CD14-positive monocyte (primary cell): ENCODE data around the gene ZNF639. TPM values are rescaled to one million over a fixed set of nuclear protein-coding genes. Genes with fewer than 3 reads are reported as not detected.
A peak's percentile ranks its signal among the peaks of the same experiment; 100 is the strongest.

ENCODE experiments used
- DNase-seq, 3 donors: peaks; one replicate each; pipeline ENCODE4 v3.0.0-alpha.2; 2011 to 2022
- H2AFZ ChIP-seq: 2 replicates; pipeline ENCODE4 v1.6.0; 2012; ENCODE audit warnings: mild to moderate bottlenecking, low read depth, low read length, inconsistent platforms; ENCODE audit not compliant: insufficient read depth, poor library complexity, severe bottlenecking
- H3K27ac ChIP-seq, 2 donors: 1 replicate in 1 of 2; 2 replicates in 1 of 2; pipeline ENCODE4 v1.5.1; 2012 to 2013; ENCODE audit warnings: low read length in 2 of 2, control low read depth in 1 of 2, inconsistent platforms in 1 of 2, low read depth in 1 of 2, mild to moderate bottlenecking in 1 of 2
- H3K27me3 ChIP-seq, 2 donors: one replicate each; pipeline versions ENCODE4 v1.6.0 to v1.6.1; 2011 to 2013; ENCODE audit warnings: low read length in 2 of 2; ENCODE audit not compliant: control insufficient read depth in 2 of 2, insufficient read depth in 2 of 2
- H3K36me3 ChIP-seq, 2 donors: replicated peaks in 1 of 2; 1 replicate in 1 of 2; 2 replicates in 1 of 2; pipeline versions ENCODE4 v1.5.1 to v1.6.1; 2012 to 2013; ENCODE audit warnings: low read length in 2 of 2, control low read depth in 1 of 2, inconsistent platforms in 1 of 2, mild to moderate bottlenecking in 1 of 2; ENCODE audit not compliant: insufficient read depth in 2 of 2, control insufficient read depth in 1 of 2
- H3K4me1 ChIP-seq, 2 donors: 1 replicate in 1 of 2; 2 replicates in 1 of 2; pipeline versions ENCODE4 v1.5.1 to v1.6.1; 2012 to 2013; ENCODE audit warnings: low read length in 2 of 2, control low read depth in 1 of 2, inconsistent platforms in 1 of 2, mild to moderate bottlenecking in 1 of 2, moderate library complexity in 1 of 2; ENCODE audit not compliant: insufficient read depth in 2 of 2, control insufficient read depth in 1 of 2
- H3K4me2 ChIP-seq: replicated peaks from 2 replicates; pipeline ENCODE3; 2012; ENCODE audit warnings: low read length, moderate library complexity, mild to moderate bottlenecking; ENCODE audit not compliant: poor library complexity, severe bottlenecking; ENCODE audit errors: extremely low read depth
- H3K4me3 ChIP-seq, 3 experiments: fragments of 200-600 bp in 1 of 3; sonication (generic) in 1 of 3; replicated peaks in 1 of 3; 1 replicate in 2 of 3; 2 replicates in 1 of 3; pipeline ENCODE4 v1.5.1; 2011 to 2013; ENCODE audit warnings: low read length in 3 of 3, mild to moderate bottlenecking in 3 of 3, control low read depth in 2 of 3, low read depth in 2 of 3, inconsistent platforms in 1 of 3, moderate library complexity in 1 of 3
- H3K79me2 ChIP-seq: 2 replicates; pipeline ENCODE4 v1.6.0; 2012; ENCODE audit warnings: mild to moderate bottlenecking, control low read depth, inconsistent platforms, low read length, moderate library complexity; ENCODE audit not compliant: insufficient read depth
- H3K9ac ChIP-seq: 2 replicates; pipeline ENCODE4 v1.6.0; 2017; ENCODE audit warnings: low read length, mild to moderate bottlenecking; ENCODE audit not compliant: insufficient read depth, poor library complexity, severe bottlenecking
- H3K9me3 ChIP-seq, 2 donors: replicated peaks in 1 of 2; 1 replicate in 1 of 2; 2 replicates in 1 of 2; pipeline versions ENCODE4 v1.5.1 to v1.6.1; 2012 to 2013; ENCODE audit warnings: low read length in 2 of 2, control low read depth in 1 of 2; ENCODE audit not compliant: control insufficient read depth in 1 of 2, insufficient read depth in 1 of 2
- H4K20me1 ChIP-seq: 2 replicates; pipeline ENCODE4 v1.6.0; 2012; ENCODE audit warnings: mild to moderate bottlenecking, low read length, control low read depth, moderate library complexity; ENCODE audit not compliant: insufficient read depth
- H3K27ac Mint-ChIP-seq, 7 donors: one replicate each; pipeline ENCODE4 v1.8.0; 2020; ENCODE audit warnings: mild to moderate bottlenecking in 7 of 7, mixed read lengths in 7 of 7, moderate library complexity in 6 of 7, inconsistent platforms in 2 of 7
- H3K27me3 Mint-ChIP-seq, 3 donors: one replicate each; pipeline ENCODE4 v1.8.0; 2021 to 2022; ENCODE audit warnings: low read depth in 3 of 3, mild to moderate bottlenecking in 3 of 3, mixed read lengths in 3 of 3, moderate library complexity in 3 of 3, inconsistent platforms in 1 of 3
- H3K36me3 Mint-ChIP-seq, 2 donors: one replicate each; pipeline ENCODE4 v1.8.0; 2020; ENCODE audit warnings: mixed read lengths in 2 of 2, inconsistent platforms in 1 of 2, mild to moderate bottlenecking in 1 of 2
- H3K4me1 Mint-ChIP-seq: one replicate; pipeline ENCODE4 v1.8.0; 2020; ENCODE audit warnings: mild to moderate bottlenecking, mixed read lengths
- H3K4me3 Mint-ChIP-seq, 2 donors: one replicate each; pipeline ENCODE4 v1.8.0; 2020; ENCODE audit warnings: mild to moderate bottlenecking in 2 of 2, mixed read lengths in 2 of 2, moderate library complexity in 1 of 2
- H3K9me3 Mint-ChIP-seq, 7 donors: one replicate each; pipeline ENCODE4 v1.8.0; 2020 to 2022; ENCODE audit warnings: mixed read lengths in 7 of 7, mild to moderate bottlenecking in 6 of 7, moderate library complexity in 6 of 7, inconsistent platforms in 2 of 7
- WGBS: methylation state at CpG from one replicate; pipeline ENCODE4 v1.1.5; 2013; ENCODE audit warnings: missing lambda C conversion rate; ENCODE audit not compliant: insufficient coverage; 5-methylcytosine and 5-hydroxymethylcytosine counted together
- intact Hi-C, 2 donors: fragments of 100-400 bp; cut with micrococcal nuclease; formaldehyde crosslinking; loops; one replicate each; pipeline versions ENCODE4 v1.15.0 to v1.15.1; 2023
- polyA plus RNA-seq, 3 donors: library from polyadenylated mRNA; depleted of rRNA in 1 of 3; unstranded in 2 of 3; stranded (reverse) in 1 of 3; fragments of 300-500 nt in 2 of 3; fragments of >200 nt in 1 of 3; fragmentation: Illumina TruSeq in 2 of 3; gene quantifications; 1 replicate in 2 of 3; 2 replicates in 1 of 3; pipeline ENCODE4 v1.2.3, GENCODE V29; 2012 to 2021
- TF ChIP-seq, protein P1 (sequence below): fragments of 200-600 bp; IDR thresholded peaks from one replicate; pipeline ENCODE4 v1.8.0; 2022; ENCODE audit warnings: antibody characterized with exemption, mild to moderate bottlenecking

ZNF639 gene
- polyA plus RNA-seq, 3 donors, result 9.4 to 17.9 (median 17.7) TPM

DNA sequence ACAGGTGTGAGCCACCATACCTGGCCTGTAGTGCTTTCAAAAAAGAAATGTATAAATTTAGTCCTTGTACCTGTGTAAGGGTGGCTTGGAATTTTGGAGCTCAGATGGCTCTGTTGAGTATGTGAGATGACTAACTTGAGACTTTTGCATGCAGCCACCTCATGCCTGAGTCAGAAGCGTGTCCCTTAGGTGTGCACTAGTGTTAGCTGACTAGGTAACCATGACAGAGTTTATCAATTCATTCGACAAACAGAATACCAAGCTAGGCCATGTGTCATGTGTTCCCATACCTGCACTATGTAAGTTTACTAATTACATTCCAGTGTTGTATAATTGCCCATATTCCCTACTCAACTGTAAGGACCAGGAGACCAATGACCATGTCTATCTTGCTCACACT lies 4.0 kb upstream of the ZNF639 start:
- Mint-ChIP-seq H3K27ac (no peak overlapping the region), H3K4me3 (no peak overlapping the region), H3K27me3 (peaks cover 2 to 9% (median 5%) of the 10 kb centered on the region in 3 donors), H3K36me3 (no peaks in the 10 kb centered on the region), H3K9me3 (no peaks in the 10 kb centered on the region), H3K4me1 (peaks cover 23% of the 10 kb centered on the region)
- Histone ChIP-seq H3K79me2 (no peaks in the 10 kb centered on the region), H3K4me1 (peaks cover 11 to 22% of the 10 kb centered on the region in 2 donors), H3K36me3 (no peaks in the 10 kb centered on the region), H3K27ac (no peak overlapping the region), H3K4me3 (no peak overlapping the region), H3K4me2 (no peak overlapping the region), H3K27me3 (no peaks in the 10 kb centered on the region), H4K20me1 (no peaks in the 10 kb centered on the region), H3K9ac (no peak overlapping the region), H3K9me3 (no peaks in the 10 kb centered on the region), H2AFZ (no peak overlapping the region)
- no peak for DNase-seq
- 100% methylated on average over 1 of the region's 2 CpGs for WGBS
- intact Hi-C loops, result loop anchor here (5.0 to 10.0 kb wide), 2 partner anchors 302 to 304 kb away; no protein-coding TSS in a partner anchor
- TF ChIP-seq, protein P1, sequence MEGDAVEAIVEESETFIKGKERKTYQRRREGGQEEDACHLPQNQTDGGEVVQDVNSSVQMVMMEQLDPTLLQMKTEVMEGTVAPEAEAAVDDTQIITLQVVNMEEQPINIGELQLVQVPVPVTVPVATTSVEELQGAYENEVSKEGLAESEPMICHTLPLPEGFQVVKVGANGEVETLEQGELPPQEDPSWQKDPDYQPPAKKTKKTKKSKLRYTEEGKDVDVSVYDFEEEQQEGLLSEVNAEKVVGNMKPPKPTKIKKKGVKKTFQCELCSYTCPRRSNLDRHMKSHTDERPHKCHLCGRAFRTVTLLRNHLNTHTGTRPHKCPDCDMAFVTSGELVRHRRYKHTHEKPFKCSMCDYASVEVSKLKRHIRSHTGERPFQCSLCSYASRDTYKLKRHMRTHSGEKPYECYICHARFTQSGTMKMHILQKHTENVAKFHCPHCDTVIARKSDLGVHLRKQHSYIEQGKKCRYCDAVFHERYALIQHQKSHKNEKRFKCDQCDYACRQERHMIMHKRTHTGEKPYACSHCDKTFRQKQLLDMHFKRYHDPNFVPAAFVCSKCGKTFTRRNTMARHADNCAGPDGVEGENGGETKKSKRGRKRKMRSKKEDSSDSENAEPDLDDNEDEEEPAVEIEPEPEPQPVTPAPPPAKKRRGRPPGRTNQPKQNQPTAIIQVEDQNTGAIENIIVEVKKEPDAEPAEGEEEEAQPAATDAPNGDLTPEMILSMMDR, result no peak

DNA sequence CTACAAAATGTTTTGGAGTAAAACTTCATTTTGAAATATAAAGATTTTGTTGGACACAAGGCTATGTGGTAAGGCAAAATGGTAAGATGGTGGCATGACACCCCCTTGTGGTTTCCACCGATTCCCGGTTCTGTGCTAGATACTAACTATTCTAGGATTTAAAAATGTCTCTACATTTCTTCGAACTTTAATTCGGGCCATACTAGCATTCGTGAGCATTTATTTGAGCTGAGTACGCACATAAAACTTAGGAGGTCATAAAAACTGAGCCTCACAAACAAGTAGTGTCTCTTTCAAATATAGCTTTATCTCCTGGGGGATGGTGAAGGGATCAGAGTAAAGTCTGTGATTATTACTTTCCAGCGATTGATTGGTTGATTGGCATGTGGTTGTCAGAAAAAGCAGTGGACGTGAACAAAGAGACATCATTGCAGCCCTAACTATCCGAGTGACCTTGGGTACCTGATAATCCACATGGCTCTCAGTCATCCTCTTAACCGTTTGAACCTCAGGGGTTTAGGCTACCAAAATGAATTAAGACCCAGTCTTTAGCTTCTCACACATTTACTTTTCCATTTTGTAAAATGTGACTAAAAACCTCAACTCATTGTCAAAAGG lies 1.1 kb upstream of the ZNF639 start:
- Histone ChIP-seq H3K36me3 (no peaks in the 10 kb centered on the region), H3K4me1 (peaks cover 18 to 35% of the 10 kb centered on the region in 2 donors), H3K27me3 (no peaks in the 10 kb centered on the region), H3K9ac (no peak overlapping the region), H3K27ac (no peak overlapping the region), H3K4me3 (peak overlapping the region in 2 of 3 experiments; percentile 5 to 94), H2AFZ (peak overlapping the region; percentile 92), H4K20me1 (no peaks in the 10 kb centered on the region), H3K9me3 (no peaks in the 10 kb centered on the region), H3K4me2 (peak overlapping the region; percentile 87), H3K79me2 (peaks cover 27% of the 10 kb centered on the region)
- intact Hi-C loops, result loop anchor here in 1 of 2 donors (5.0 to 10.0 kb wide), 2 partner anchors 174 to 247 kb away; partner anchors contain the start of genes PIK3CA and ZMAT3
- Mint-ChIP-seq H3K9me3 (no peaks in the 10 kb centered on the region), H3K4me1 (peaks cover 31% of the 10 kb centered on the region), H3K4me3 (peak overlapping the region; percentile 80 to 86), H3K27ac (peak overlapping the region in 1 of 7 donors; percentile 59), H3K27me3 (peaks cover 2 to 8% (median 5%) of the 10 kb centered on the region in 3 donors), H3K36me3 (peaks cover 1 to 12% of the 10 kb centered on the region in 2 donors)
- TF ChIP-seq, protein P1, result no peak
- peak in 1 of 3 donors; percentile 9 for DNase-seq
- 61% methylated on average over 2 of the region's 10 CpGs for WGBS
